Liver (tissue), 9 donors: Measurements from ENCODE around the gene DAGLB. TPM values are rescaled to one million over a fixed set of nuclear protein-coding genes. Genes with fewer than 3 reads are reported as not detected.

Experiments
- DNase-seq: peaks from one replicate; pipeline ENCODE4 v3.0.0-alpha.2; 2017; ENCODE audit warnings: low spot score
- H3K27ac ChIP-seq, 2 donors: one replicate each; pipeline ENCODE4 v1.7.0; 2013; ENCODE audit warnings: inconsistent platforms in 2 of 2, low read length in 2 of 2, control low read depth in 1 of 2, low read depth in 1 of 2, mild to moderate bottlenecking in 1 of 2
- H3K27me3 ChIP-seq, 4 donors: one replicate each; pipeline versions ENCODE4 v1.6.1 to v1.7.0; 2013; ENCODE audit warnings: low read length in 3 of 4, inconsistent platforms in 1 of 4, mild to moderate bottlenecking in 1 of 4, moderate library complexity in 1 of 4; ENCODE audit not compliant: control insufficient read depth in 4 of 4, insufficient read depth in 4 of 4
- H3K36me3 ChIP-seq, 4 donors: one replicate each; pipeline versions ENCODE4 v1.6.1 to v1.7.0; 2013; ENCODE audit warnings: low read length in 3 of 4, mild to moderate bottlenecking in 3 of 4, low read depth in 1 of 4, moderate library complexity in 1 of 4; ENCODE audit not compliant: control insufficient read depth in 4 of 4, insufficient read depth in 3 of 4
- H3K4me1 ChIP-seq, 4 donors: one replicate each; pipeline versions ENCODE4 v1.6.1 to v1.7.0; 2013; ENCODE audit warnings: low read length in 3 of 4, mild to moderate bottlenecking in 3 of 4, moderate library complexity in 1 of 4; ENCODE audit not compliant: control insufficient read depth in 4 of 4, insufficient read depth in 4 of 4
- H3K4me3 ChIP-seq, 3 donors: one replicate each; pipeline versions ENCODE4 v1.6.1 to v1.7.0; 2013; ENCODE audit warnings: low read length in 3 of 3, control low read depth in 1 of 3, low read depth in 1 of 3, mild to moderate bottlenecking in 1 of 3
- H3K9ac ChIP-seq, 2 donors: one replicate each; pipeline ENCODE4 v1.7.0; 2013; ENCODE audit warnings: low read length in 2 of 2, mild to moderate bottlenecking in 2 of 2, moderate library complexity in 2 of 2, control low read depth in 1 of 2, low read depth in 1 of 2
- H3K9me3 ChIP-seq, 4 donors: one replicate each; pipeline versions ENCODE4 v1.6.1 to v1.7.0; 2013; ENCODE audit warnings: low read length in 3 of 4; ENCODE audit not compliant: control insufficient read depth in 4 of 4
- EGR1 ChIP-seq, 2 donors: IDR thresholded peaks; 2 replicates each; pipeline ENCODE4 v1.6.1; 2016 to 2018; ENCODE audit warnings: antibody characterized with exemption in 2 of 2, low read depth in 2 of 2
- FOXA1 ChIP-seq: IDR thresholded peaks from 2 replicates; pipeline ENCODE4 v1.6.1; 2016; ENCODE audit warnings: antibody characterized with exemption
- FOXA2 ChIP-seq: IDR thresholded peaks from 2 replicates; pipeline ENCODE4 v1.6.1; 2016; ENCODE audit warnings: antibody characterized with exemption
- GABPA ChIP-seq, 2 donors: IDR thresholded peaks in 1 of 2; conservative IDR thresholded peaks in 1 of 2; 2 replicates each; pipeline ENCODE4 v1.6.1; 2016; ENCODE audit warnings: antibody characterized with exemption in 2 of 2, mild to moderate bottlenecking in 1 of 2, moderate library complexity in 1 of 2
- HNF4A ChIP-seq, 2 donors: conservative IDR thresholded peaks; 2 replicates each; pipeline ENCODE4 v1.6.1; 2016; ENCODE audit warnings: antibody characterized with exemption in 2 of 2, mild to moderate bottlenecking in 2 of 2
- HNF4G ChIP-seq: IDR thresholded peaks from 2 replicates; pipeline ENCODE4 v1.6.1; 2016; ENCODE audit warnings: antibody characterized with exemption
- JUND ChIP-seq, 2 donors: IDR thresholded peaks; 2 replicates each; pipeline ENCODE4 v1.6.1; 2016; ENCODE audit warnings: antibody characterized with exemption in 2 of 2
- NR2F2 ChIP-seq: IDR thresholded peaks from 2 replicates; pipeline ENCODE4 v1.6.1; 2016; ENCODE audit warnings: antibody characterized with exemption
- RAD21 ChIP-seq, 2 donors: IDR thresholded peaks; 2 replicates each; pipeline ENCODE4 v1.6.1; 2016; ENCODE audit warnings: antibody characterized with exemption in 2 of 2, mild to moderate bottlenecking in 2 of 2
- RXRA ChIP-seq, 2 donors: IDR thresholded peaks; 2 replicates each; pipeline ENCODE4 v1.6.1; 2017 to 2018; ENCODE audit warnings: antibody characterized with exemption in 2 of 2, mild to moderate bottlenecking in 1 of 2
- SP1 ChIP-seq: IDR thresholded peaks from 2 replicates; pipeline ENCODE4 v1.6.1; 2018; ENCODE audit warnings: antibody characterized with exemption, mild to moderate bottlenecking
- TAF1 ChIP-seq: conservative IDR thresholded peaks from 2 replicates; pipeline ENCODE4 v1.6.1; 2016; ENCODE audit warnings: antibody characterized with exemption, mild to moderate bottlenecking
- YY1 ChIP-seq: IDR thresholded peaks from 2 replicates; pipeline ENCODE4 v1.6.1; 2016; ENCODE audit warnings: antibody characterized with exemption, mild to moderate bottlenecking
- WGBS: extraction: QIAGEN DNeasy Blood & Tissue Kit; methylation state at CpG from one replicate; pipeline ENCODE4 v1.1.7; 2013; 5-methylcytosine and 5-hydroxymethylcytosine counted together
- polyA plus RNA-seq, 2 donors: library from polyadenylated mRNA; stranded (reverse) in 1 of 2; unstranded in 1 of 2; fragments of 200-250 nt in 1 of 2; fragments of >200 nt in 1 of 2; fragmentation: Nextera tagmentation in 1 of 2; extraction: Ambion mirVana in 1 of 2; gene quantifications; one replicate each; pipeline versions ENCODE4 v1.2.1 to v1.2.3, GENCODE V29; 2013 to 2015
- total RNA-seq, 2 donors: library from RNA; depleted of rRNA; stranded (reverse); fragments of >200 nt; gene quantifications; one replicate each; pipeline ENCODE4 v1.2.3, GENCODE V29; 2014
- TF ChIP-seq, protein P1 (sequence below): IDR thresholded peaks from 2 replicates; pipeline ENCODE4 v1.6.1; 2016; ENCODE audit warnings: antibody characterized with exemption
- TF ChIP-seq, protein P2 (sequence below): IDR thresholded peaks from 2 replicates; pipeline ENCODE4 v1.6.1; 2016; ENCODE audit warnings: antibody characterized with exemption, mild to moderate bottlenecking
- TF ChIP-seq, protein P3 (sequence below): fragments of 150-350 bp; IDR thresholded peaks from 2 replicates; pipeline ENCODE4 v1.5.1; 2017; ENCODE audit warnings: improper control_type of control experiment, low read depth, low read length; ENCODE audit not compliant: missing input control
- TF ChIP-seq, protein P4 (sequence below): IDR thresholded peaks from 2 replicates; pipeline ENCODE4 v1.6.1; 2016; ENCODE audit warnings: antibody characterized with exemption
- TF ChIP-seq, protein P5 (sequence below): IDR thresholded peaks from 2 replicates; pipeline ENCODE4 v1.6.1; 2016; ENCODE audit warnings: antibody characterized with exemption
- donor health status: healthy.
- donor health status: healthy.
- donor health status: healthy.
- donor health status: healthy.
- donor health status: healthy.

DAGLB gene
- total and polyA plus RNA-seq, 4 donors = 4.9 to 10.7 (median 8.4) TPM

DNA sequence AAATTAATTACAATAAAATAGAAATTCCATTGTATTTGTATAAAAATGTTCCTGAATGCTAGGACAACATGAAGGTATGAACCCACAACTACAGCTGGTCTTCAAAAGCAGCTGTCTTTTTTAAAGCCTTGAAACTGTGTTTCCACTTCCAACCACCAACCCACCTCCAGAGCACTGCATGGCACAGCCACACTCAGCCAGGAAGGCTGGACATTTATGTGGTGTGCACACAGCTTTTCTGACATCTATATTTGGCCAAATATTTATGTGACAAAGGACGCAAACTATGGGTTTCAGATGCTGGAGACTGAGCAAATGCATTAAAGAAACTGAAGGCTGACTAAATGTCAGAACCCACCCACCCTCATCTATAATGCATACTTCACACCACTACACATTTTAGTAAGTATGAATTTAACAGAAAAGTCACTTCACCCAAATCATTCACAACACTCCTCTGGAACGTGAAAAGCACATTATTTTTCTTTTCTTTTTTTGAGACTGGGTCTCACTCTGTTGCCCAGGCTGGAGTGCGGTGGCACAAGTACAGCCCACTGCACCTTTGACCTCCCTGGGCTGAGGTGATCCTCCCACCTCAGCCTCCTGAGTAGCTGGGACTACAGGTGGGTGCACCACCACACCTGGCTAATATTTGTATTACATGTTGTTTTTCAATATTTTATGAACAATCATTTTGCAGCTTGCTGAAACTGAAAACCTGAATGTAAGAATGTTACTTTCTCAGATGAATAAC lies 27.9 kb upstream of the DAGLB start:
- WGBS = 84% methylated on average over 3 of the region's 3 CpGs
- H3K36me3 ChIP-seq = peaks cover 7 to 31% (median 24%) of the 10 kb centered on the region in 4 donors
- no peaks in the 10 kb centered on the region for H3K27me3 ChIP-seq
- DNase-seq = no peak
- TF ChIP-seq HNF4G (no peak), SP1 (no peak), RAD21 (IDR thresholded peaks at IDR 0.05) (no peak), YY1 (no peak), JUND (IDR thresholded peaks at IDR 0.05) (no peak), FOXA1 (no peak), RXRA (IDR thresholded peaks at IDR 0.05) (no peak), TAF1 (no peak), FOXA2 (no peak), GABPA (IDR thresholded peaks at IDR 0.05 in 1 of 2, conservative IDR thresholded peaks at IDR 0.05 in 1 of 2) (no peak)
- TF ChIP-seq, protein P1, sequence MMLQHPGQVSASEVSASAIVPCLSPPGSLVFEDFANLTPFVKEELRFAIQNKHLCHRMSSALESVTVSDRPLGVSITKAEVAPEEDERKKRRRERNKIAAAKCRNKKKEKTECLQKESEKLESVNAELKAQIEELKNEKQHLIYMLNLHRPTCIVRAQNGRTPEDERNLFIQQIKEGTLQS = no peak
- TF ChIP-seq, protein P2, sequence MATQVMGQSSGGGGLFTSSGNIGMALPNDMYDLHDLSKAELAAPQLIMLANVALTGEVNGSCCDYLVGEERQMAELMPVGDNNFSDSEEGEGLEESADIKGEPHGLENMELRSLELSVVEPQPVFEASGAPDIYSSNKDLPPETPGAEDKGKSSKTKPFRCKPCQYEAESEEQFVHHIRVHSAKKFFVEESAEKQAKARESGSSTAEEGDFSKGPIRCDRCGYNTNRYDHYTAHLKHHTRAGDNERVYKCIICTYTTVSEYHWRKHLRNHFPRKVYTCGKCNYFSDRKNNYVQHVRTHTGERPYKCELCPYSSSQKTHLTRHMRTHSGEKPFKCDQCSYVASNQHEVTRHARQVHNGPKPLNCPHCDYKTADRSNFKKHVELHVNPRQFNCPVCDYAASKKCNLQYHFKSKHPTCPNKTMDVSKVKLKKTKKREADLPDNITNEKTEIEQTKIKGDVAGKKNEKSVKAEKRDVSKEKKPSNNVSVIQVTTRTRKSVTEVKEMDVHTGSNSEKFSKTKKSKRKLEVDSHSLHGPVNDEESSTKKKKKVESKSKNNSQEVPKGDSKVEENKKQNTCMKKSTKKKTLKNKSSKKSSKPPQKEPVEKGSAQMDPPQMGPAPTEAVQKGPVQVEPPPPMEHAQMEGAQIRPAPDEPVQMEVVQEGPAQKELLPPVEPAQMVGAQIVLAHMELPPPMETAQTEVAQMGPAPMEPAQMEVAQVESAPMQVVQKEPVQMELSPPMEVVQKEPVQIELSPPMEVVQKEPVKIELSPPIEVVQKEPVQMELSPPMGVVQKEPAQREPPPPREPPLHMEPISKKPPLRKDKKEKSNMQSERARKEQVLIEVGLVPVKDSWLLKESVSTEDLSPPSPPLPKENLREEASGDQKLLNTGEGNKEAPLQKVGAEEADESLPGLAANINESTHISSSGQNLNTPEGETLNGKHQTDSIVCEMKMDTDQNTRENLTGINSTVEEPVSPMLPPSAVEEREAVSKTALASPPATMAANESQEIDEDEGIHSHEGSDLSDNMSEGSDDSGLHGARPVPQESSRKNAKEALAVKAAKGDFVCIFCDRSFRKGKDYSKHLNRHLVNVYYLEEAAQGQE = no peak
- TF ChIP-seq, protein P3, sequence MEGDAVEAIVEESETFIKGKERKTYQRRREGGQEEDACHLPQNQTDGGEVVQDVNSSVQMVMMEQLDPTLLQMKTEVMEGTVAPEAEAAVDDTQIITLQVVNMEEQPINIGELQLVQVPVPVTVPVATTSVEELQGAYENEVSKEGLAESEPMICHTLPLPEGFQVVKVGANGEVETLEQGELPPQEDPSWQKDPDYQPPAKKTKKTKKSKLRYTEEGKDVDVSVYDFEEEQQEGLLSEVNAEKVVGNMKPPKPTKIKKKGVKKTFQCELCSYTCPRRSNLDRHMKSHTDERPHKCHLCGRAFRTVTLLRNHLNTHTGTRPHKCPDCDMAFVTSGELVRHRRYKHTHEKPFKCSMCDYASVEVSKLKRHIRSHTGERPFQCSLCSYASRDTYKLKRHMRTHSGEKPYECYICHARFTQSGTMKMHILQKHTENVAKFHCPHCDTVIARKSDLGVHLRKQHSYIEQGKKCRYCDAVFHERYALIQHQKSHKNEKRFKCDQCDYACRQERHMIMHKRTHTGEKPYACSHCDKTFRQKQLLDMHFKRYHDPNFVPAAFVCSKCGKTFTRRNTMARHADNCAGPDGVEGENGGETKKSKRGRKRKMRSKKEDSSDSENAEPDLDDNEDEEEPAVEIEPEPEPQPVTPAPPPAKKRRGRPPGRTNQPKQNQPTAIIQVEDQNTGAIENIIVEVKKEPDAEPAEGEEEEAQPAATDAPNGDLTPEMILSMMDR = no peak
- TF ChIP-seq, protein P4, sequence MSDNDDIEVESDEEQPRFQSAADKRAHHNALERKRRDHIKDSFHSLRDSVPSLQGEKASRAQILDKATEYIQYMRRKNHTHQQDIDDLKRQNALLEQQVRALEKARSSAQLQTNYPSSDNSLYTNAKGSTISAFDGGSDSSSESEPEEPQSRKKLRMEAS = no peak
- H3K4me1 ChIP-seq = peaks cover 6 to 42% (median 26%) of the 10 kb centered on the region in 4 donors
- no peak overlapping the region for H3K9ac ChIP-seq
- no peak overlapping the region for H3K27ac ChIP-seq
- H3K9me3 ChIP-seq = no peaks in the 10 kb centered on the region
- no peak overlapping the region for H3K4me3 ChIP-seq

DNA sequence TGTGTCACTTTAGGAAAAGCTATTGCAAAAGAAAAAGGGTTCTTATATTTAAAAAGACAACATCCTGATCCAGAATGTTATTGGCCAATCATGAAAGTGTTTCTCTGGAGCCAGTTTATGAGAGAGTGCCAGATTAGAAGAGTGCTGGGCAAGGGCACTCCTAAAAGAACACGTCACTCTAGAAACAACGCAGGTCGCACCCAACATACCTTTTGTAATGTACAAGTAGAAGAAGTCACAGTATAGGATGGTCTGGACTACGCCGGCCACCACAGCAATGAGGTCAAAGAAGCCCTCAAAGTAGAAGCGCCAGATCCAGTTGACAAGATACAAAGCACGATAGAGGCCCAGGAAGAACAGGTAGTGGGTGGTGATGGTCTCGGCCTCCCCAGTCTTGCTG lies 18.1 kb upstream of the DAGLB start:
- H3K36me3 ChIP-seq = peaks cover 33 to 72% (median 65%) of the 10 kb centered on the region in 4 donors
- H3K4me1 ChIP-seq = peaks cover 0 to 3% (median 1%) of the 10 kb centered on the region in 4 donors
- no peak overlapping the region for H3K27ac ChIP-seq
- H3K9me3 ChIP-seq = no peaks in the 10 kb centered on the region
- H3K4me3 ChIP-seq = no peak overlapping the region
- H3K27me3 ChIP-seq = no peaks in the 10 kb centered on the region
- WGBS = 97% methylated on average over 8 of the region's 8 CpGs
- no peak overlapping the region for H3K9ac ChIP-seq
- TF ChIP-seq, protein P4 = no peak
- TF ChIP-seq, protein P1 = no peak
- TF ChIP-seq EGR1 (IDR thresholded peaks at IDR 0.05; ENCODE audit: low read depth in 2 of 2) = no peak
- no peak for TF ChIP-seq HNF4A (conservative IDR thresholded peaks at IDR 0.05)
- TF ChIP-seq, protein P3 = no peak
- no peak for TF ChIP-seq YY1
- TF ChIP-seq, protein P5, sequence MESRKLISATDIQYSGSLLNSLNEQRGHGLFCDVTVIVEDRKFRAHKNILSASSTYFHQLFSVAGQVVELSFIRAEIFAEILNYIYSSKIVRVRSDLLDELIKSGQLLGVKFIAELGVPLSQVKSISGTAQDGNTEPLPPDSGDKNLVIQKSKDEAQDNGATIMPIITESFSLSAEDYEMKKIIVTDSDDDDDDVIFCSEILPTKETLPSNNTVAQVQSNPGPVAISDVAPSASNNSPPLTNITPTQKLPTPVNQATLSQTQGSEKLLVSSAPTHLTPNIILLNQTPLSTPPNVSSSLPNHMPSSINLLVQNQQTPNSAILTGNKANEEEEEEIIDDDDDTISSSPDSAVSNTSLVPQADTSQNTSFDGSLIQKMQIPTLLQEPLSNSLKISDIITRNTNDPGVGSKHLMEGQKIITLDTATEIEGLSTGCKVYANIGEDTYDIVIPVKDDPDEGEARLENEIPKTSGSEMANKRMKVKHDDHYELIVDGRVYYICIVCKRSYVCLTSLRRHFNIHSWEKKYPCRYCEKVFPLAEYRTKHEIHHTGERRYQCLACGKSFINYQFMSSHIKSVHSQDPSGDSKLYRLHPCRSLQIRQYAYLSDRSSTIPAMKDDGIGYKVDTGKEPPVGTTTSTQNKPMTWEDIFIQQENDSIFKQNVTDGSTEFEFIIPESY = no peak
- TF ChIP-seq FOXA2 = no peak
- TF ChIP-seq FOXA1 = no peak
- TF ChIP-seq RAD21 (IDR thresholded peaks at IDR 0.05) = no peak
- no peak for TF ChIP-seq NR2F2
- no peak for TF ChIP-seq HNF4G
- no peak for DNase-seq
